GM19240 (cell line): ENCODE measurements around the gene PAX8.
"Not testable (repeated sequence)": the region's sequence is repeated elsewhere in the genome, so short reads cannot be mapped to it uniquely, and the experiment has no call there.

Experiments used
- DNase-seq: peaks from one replicate; pipeline ENCODE4 v3.0.0; 2011; ENCODE audit warnings: low spot score; ENCODE audit not compliant: insufficient read length

Gene PAX8

DNA sequence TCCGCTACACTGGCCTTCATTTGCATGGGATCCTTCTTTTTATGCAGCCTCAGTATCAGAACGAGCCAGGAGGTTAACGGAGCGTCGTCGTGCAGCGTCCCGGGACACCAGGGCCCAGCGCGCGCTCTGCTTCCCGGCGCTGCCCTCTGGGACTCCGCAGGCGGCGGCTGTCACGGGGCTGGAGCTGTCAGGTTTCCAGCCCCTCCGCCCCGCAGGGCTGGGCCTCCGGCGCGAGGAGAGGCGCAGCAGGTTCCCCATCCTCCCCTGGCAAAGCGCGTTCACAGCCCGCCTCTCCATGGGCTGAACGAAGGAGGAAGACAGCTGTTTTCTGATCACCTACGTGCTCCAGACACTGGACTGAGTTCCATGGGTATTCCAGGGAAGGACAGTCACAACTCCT lies 12.5 kb upstream of the PAX8 start:
- DNase-seq = no peak

DNA sequence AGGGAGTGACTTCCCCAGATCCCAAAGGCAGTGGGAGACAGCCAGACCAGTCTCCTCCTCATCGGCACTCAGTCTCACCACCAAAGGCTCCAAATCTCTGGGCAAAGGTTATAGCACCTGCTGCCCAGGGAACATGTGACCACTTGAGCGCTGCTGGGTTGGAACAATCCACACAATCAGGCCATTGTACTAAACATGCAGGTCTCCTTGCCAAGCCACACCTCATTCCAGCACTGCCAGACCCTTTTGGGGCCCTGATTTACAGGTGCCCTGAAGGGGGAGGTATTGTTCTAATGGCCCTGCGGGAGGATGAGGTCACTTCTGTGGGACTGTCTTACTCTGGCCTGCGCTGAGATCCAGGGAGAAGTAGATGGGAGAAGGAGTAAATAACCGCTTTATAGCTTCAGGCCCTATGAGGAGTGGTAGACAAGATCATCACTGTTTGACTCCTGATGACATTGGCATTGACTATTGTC lies 10.0 kb upstream of the PAX8 start:
- DNase-seq = not testable (repeated sequence)

DNA sequence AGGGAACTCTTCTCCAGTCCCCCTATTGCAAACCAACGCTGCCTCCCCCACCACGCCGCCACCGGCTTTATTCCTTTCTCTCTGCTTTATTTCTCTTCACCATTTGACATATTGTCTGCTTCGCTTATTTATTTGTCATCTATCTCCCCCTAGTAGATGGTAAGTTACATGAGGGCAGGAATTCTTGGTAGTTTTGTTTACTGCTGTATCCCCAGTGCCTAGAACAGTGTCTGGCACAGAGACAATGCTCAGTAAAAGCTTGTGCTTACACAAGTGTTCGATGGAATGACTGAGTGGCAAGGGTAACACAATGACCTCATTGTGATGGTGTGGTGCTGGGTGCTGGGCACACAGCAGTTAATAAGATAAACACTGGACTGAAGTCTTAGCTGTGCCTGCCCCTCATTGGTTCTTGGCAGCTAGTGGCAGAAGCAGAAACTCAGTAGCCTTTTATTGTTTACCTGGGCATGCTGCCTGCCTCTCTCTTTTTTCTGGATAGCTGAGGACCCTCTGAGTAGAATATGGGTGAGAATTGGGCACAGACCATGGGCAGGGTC lies 9.5 kb upstream of the PAX8 start:
- not testable (repeated sequence) for DNase-seq

DNA sequence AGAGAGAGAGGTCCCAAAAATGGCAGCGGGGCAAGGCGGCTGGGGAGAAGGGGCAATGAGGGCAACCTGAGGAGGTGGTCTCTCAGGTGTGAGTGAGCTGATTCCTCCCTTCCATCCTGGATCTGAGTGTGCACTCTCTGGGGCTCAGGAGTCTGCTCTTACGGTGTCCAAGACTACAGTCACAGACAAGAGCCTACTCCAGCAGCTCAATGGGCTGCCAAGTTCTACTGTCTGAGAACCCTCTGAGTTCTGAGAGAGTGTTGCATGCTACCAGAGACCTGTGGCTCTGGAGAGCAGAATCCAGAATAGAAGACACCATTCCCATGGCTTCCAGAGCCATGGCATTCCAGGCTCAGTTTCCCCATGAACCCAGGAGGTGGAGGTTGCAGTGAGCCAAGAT lies 7.1 kb upstream of the PAX8 start:
- DNase-seq = no peak

DNA sequence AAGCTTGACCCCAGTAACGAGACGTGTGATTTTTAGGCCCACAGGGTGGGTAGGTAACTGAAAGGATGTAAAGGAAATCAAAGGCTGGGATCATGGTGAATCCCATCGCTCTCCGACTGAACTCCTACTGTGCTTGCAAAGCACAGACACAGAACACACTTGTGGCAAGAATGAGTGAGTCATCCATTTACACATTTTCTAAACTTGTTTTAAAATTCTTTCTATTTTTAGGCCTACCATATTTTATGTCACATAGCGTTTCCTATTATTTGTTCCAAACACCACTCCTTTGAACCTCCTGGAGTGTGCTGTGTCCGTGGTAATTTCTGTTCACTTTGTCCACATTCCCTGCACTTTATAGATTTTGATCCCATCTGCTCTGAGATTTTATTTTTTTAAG lies 6.3 kb upstream of the PAX8 start:
- not testable (repeated sequence) for DNase-seq

DNA sequence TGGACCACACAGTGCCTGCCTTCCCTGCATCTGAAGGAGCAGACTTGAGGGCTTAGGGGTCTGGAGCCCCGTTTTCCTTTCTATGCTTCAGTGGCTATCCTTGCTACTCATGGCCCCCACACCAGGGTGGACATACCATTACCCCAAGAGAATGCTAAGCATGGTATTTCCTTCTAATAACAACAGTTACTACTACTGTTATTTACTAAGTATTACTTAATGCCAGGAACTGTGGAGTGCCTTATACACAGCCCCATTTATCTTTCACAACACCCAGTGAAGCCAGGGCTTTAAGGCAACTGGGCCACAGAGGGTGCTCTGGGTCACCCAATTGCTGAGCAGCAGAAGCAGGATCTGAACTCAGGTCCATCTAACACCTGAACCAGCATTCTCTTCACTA lies 5.8 kb upstream of the PAX8 start:
- DNase-seq = no peak

DNA sequence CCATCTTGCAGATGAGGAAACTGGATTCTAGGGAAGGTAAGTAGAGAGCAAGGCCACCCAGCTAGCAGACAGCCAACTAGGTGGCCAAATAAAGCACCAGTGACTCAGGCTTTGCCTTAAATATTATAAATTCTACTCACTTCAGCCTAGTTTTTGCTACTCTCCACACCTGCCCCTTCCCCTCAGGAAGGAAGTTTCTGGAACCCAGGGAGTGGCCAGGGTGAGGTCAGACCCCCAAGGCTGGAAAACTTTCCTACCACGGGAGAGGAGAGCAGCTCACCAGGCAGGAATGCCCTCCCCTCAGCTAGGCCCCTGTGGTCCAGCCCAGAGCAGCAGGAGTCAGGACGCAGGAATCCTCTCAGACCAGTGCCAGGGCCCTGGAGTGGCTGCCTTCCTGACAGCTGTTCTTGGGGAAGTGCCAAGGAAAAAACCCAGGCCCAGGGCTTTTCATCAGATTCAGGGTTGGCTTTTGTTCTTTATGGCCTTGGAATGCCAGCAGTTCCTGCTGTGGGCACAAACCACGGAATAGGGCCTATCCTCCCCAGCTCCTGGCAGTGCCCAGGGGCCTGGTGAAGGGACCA lies 5.1 kb upstream of the PAX8 start:
- DNase-seq = no peak

DNA sequence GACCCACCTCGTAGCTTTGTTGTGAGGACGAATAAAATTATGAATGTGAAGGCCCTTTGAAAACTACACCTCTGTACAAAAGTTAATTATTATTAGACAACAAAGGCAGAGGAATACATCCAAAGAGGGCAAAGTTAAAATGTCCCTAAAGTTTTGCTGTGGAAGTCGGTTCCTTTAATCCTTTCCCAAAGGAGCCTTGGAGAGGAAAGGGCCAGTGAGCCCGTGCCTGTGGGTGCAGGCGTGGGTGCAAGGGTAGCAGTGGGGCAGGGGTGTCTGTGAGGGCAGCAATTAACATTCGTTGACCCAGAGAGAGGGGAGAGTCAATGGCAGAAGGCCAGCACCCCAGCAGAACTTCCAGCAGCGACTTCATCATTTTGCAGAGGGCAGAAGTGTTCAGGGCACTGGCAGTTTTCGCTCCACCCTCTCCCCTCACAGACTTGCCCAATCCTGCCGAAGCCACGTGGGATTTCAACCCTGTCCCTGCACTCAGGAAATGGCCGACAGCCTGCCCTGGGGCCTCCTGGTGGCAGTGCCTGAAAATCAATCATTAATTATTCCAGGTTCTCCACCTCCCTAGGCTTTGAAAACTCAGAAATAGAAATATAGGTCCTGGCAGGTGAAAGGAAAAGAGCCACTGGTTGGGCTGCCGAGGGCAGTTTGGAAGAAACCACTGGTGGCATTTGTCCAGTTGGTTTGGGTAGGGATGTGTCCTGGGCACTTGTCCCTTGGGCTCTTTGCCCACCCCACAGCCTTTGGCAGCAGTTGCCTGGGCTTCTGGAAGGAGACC lies 4.2 kb upstream of the PAX8 start:
- DNase-seq = no peak

DNA sequence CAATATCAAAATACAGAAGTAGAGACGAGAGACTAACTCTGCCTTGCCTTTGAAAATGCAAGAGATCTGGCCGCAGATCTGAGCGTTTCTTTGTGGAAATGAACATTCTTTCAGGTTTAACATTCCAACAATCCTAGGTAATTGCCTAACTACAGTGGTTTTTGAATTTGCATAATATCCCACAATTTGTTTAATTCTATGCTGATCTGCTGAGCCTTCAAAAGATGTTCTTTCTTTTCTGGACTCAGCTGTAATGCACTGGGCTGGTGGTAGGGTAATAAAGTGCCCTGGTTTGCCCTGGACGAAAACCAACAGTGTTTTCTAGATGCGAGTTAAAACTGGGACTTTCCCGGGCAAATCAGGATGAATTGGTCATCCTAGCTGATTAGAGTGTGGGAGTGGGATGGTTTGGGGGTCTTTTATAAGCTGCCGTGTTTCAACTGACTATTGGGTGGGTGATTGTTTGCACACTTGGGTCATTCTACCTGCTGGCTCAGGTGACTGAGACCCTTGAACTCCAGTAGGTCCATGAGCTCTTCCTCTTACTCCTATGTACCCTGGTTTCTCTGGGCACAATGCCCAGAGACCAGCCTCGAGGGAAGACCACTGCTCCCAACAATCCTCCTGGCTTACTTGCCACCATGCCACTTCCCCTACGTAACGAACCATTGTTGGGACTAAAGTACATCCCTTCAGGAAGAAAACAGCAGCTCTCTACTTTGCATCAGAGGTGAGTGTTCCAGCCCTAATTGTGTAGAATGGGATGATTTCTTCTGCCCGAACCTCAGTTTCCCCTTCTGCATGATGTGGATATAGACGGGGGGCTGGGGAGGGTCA lies 3.4 kb upstream of the PAX8 start:
- DNase-seq = no peak

DNA sequence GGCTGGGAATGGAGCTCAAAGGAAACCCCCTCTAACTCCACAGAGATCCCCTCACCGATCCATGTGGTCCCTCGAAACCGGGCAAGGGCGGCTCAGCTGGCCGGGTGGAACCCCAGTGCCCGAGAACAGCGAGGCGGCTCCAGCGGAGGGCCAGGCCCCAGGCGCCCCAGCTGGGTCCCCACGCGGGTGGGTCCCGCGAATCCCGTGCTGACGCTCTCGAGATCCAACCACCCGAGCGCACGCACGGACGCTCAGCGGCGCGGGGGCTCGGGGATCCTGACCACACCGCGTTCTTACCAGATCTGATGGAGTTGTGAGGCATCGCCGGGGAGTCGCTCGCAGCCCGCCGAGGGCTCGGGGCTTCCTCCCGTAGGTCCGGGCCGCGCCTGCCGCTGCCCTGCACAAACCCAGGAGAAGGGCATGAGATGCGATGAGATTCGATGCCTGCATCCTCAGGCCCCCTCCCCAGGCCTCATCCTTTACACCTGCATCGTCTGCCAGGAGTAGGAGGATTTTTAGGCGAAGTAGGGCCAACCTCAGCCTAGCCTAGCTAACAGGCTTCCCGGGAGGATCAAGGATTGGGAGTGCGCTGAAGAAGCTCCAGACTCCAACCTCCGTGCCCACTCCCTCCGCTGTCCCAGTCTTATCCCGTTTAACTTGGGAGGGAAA lies 514 bp downstream of the PAX8 start:
- DNase-seq = no peak

DNA sequence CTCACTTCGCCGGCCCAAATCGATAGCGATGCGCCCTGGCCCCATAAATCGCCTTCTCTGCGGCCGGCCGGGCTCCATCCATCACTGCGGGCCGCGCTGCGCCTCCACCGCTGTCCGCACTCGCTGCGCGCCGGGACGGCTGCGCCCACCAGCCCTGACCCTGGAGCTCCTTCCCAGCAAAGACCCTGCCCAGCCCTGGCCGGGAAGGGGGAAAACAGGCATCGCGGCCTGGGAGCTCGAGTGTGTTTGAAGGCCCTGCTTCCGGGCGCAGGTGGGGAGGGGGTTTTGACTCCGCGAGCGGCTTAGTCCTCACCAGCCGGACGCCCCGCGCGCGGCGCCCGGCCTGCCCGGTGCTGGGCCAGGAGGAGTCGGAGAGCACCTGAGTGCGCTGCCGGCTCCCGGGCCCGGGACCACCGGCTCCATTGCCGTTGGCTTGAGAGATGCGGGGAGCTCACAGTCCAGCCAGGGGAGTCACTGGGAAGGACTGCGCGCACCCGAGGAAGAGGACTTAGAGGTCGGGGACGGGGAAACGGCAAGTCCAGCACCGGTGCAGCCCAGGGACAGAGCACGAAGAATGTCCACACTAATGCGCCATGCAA lies 1.1 kb downstream of the PAX8 start:
- DNase-seq = no peak

DNA sequence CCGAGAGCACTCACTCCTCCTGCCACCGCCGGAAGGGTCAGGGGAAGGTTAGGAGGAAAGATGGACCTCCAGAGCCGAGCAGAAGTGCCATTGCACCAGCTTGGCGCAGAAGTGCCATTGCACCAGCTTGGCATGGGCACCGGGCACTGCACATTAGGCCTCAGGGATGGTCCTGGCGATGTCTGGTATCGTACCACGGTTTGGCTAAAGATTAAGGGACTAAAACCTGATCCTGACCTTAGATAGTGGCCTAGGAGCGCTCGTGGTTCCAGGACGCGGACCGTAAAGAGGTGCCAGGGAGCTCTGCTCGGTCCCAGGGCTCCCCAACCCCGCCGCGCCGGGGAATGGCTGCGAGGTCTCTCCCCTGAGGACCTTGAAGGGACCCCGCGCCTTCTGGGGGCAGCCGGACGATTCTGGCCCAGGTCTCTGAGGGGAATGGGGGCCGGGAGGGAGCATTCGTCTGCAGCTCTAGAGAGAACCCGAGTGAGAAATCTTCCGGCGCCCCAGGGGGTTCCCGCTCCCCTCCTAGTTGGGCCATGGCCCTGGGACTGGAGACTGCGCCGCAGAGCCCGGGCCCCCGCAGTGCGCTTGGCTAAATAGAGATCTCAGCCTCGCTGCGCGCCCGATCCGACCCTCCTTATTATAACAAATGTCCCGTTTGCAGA lies 1.8 kb downstream of the PAX8 start:
- no peak for DNase-seq

DNA sequence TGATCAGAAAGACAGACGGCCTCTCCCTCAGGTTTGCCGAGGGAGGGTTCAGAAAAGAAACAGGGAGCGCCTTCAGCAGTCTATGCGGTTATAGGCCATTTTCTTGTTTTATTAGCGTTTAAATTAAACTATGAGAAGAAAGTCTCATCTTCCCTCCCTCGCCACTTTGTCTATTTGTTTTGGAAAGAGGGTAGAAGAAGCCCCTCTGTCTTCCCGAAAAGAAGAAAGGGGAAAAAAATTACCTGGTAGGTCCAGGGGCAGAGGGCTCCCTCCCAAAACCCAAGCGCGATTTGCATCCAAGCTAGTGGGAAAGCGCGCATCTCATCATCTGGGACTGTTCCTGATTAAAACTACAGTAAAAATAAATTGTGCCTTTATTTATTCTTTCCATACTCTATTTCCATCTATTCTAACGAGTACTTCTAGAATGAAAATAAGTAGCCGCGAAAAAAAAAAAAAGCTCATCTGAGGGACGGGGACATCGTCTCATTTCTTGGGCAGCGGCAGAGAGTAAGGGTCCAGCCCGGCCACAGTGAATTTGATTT lies 2.4 kb downstream of the PAX8 start:
- no peak for DNase-seq

DNA sequence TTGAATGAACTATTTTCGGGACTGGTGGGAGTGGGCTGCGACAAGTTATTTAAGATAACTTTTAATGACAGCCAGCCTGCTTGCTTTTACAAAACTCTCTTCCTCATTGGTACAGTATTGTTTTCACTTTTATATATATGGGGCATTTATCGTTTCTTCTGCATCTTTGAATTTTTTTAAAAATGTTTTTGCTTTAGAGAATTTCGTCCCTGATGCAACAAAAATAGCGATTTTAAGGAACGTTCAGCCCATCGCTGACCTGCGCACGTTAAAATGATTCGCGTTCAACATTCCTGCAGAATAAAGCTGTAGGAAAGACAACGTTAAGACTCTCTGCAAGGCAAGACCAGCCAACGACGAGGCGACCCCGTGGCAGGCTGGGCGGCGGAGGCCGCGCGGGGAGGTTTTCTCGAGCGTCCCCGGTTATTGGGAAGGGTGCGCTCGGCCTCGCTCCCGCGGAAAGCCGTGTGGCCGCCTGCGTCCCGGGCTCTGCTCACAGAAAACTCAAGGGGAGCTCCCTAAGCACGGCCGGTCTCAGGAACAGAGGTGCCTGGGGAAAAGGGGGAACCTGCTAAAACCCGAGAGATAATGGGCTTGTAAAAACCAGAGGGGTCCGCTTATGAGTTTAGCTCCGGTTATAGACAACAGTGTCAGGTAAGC lies 3.0 kb downstream of the PAX8 start:
- no peak for DNase-seq

DNA sequence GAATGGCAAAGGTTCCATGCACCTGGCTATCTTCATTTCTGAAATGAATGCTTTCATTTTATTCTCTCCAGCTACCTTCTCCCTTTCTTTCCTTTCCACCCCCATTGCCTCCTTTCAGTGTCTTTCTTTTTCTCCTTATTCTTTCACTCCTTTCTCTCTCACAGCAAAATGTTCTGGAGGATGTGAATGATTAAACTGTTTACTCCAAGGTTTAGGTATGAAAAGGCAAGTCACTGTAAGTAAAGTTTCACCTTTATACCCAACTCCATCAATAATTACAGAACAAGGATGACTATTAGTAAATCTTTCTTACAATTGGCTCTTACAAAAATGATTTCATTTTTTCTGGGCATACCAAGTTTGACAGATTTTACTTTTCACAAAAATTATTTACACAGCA lies 4.3 kb downstream of the PAX8 start:
- DNase-seq = no peak

DNA sequence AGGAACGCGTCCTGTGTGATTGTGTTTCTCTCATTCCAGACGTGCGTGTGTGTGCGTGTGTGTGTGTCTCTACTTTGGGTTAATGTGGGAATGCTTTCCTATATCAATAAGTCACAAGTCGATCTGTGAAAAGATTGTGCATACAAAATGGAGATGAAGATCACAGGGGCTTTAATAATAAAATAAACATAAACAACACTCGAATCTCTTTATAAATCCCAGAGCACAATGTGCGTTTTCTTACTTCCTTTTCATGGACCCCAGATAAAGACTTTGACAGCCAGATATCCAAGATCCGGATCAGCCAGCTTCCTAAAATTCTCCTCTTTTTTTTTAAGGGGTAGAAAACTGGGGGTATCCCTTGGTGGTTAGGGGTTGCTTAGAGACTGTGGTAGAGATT lies 4.7 kb downstream of the PAX8 start:
- no peak for DNase-seq

DNA sequence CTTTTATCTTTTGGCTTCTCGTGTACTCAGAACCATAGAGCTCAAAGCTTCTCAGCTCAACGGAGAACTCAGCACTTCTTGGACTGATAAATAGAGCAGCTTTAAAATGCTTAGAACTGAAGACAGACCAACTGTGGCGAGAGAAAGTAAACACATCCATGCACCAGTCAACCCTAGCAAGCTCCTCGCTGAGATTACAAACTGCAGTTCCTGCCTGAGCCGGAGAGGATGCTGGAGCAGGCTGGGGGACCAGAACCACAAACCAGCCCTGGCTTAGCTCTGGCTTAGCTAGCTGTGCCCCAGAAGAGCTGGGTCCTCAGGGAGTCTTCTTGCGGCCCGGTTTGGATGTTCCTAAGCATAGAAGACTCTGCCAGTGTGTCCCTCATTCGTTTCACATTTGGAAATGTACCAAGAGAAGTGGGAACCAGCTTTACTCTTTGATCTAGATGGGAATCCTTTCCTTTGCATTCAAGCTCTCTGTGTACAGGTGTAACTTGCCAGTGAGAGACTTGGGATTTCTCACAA lies 5.6 kb downstream of the PAX8 start:
- DNase-seq = peak; percentile 18

DNA sequence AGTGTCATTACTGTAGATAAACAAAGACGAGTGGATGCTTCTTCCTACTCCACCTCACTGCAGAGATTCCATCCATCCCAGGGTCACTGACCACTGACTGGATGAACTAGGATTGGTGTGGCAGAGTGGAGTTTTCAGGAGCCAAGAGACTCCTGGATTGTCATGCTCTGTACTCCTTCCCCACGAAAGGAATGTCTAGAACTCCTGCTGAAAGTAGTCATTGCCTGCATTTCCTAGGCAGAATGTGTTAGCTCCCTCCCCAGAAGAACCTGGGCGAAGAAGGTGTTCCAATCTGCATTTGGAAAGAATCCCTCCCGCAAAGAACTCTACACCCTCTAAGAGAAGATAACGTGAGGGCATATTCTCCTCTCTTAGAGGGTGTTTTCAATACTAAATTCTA lies 6.2 kb downstream of the PAX8 start:
- DNase-seq = no peak

DNA sequence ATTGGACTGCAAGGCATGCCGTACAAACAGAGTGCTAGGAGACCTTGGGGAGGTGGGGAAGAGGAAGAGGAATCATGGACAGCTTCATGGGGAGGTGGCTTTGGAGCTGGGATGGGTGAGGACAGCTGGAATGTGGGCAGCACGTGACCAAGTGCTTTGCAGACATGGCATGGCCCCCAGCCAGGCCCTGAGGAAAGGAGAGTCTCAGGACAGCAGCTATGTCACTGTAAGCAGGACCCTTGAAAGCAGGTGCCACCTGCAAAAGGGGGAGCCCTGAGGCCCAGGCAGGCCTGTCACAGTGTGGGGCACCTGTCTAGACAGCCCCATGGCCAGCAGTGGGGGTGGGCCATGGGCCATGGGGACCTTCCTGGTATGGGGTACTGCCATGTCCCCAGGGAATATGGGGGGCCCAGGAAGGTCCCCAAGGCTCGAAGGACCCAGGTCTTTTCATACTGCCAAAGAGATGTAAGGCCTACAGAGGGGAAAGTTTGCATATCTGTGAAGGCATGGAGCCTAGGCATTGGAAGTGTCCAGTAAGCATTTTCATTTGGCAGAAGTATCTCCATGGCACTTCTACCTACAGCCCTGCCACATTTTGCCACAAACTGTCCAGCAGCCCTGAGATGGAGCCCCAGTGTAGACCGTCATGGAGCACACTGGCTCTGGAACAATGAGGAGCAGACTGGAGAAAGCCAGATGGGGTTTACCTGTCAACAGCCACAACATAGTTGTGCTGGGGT lies 9.9 kb downstream of the PAX8 start:
- DNase-seq = no peak
